ENCODE measurements around the gene PIK3AP1. TPM values are rescaled to one million over a fixed set of nuclear protein-coding genes. Genes with fewer than 3 reads are reported as not detected.

The PIK3AP1 gene
- total RNA-seq, 1 experiment from 2014 or later: 7.1 TPM

- H3K27me3 ChIP-seq (ENCODE audit: insufficient read depth, low read length): no peaks in the 10 kb centered on the region
- H4K20me1 ChIP-seq (ENCODE audit: insufficient read depth): peaks cover 37% of the 10 kb centered on the region; the same call in 1 of the 2 replicates
- H3K4me2 ChIP-seq (ENCODE audit: low read length): no peak overlapping the region
- no peak overlapping the region for H2AFZ ChIP-seq (ENCODE audit: low read depth, low read length, poor library complexity, severe bottlenecking)
- no peak overlapping the region for H3K4me3 ChIP-seq (replicated peaks in 1 of 2; ENCODE audit: low read depth in 1 of 2, low read length in 2 of 2)
- peaks cover 4 to 6% of the 10 kb centered on the region in 2 experiments; a peak in 2 of 4 replicates for H3K36me3 ChIP-seq (ENCODE audit: control insufficient read depth in 1 of 2, insufficient read depth in 2 of 2, low read length in 2 of 2)
- no peak overlapping the region for H3K9ac ChIP-seq (ENCODE audit: low read length)
- no peak overlapping the region for H3K27ac ChIP-seq (ENCODE audit: low read depth, low read length)
- ATAC-seq (no peak), DNase-seq (ENCODE audit: low read depth, low spot score) (no peak)
- POLR2A ChIA-PET: no interaction called here
- no peaks in the 10 kb centered on the region for H3K9me3 ChIP-seq (ENCODE audit: control insufficient read depth in 1 of 2, insufficient read depth in 1 of 2, low read depth in 1 of 2, low read length in 2 of 2)
- RAD21 ChIA-PET (ENCODE audit: low non-redundant PET in 1 of 2, low total read pairs in 2 of 2, uncharacterized antibody in 2 of 2, unreplicated experiment in 2 of 2): no interaction called here
- H3K4me1 ChIP-seq (ENCODE audit: control insufficient read depth in 1 of 2, insufficient read depth in 2 of 2, low read length in 2 of 2): peaks cover 0 to 4% of the 10 kb centered on the region in 2 experiments; a peak in 1 of 4 replicates
- H3K79me2 ChIP-seq (ENCODE audit: insufficient read depth, low read length): peaks cover 99% of the 10 kb centered on the region
- CTCF ChIA-PET: no interaction called here
- intact Hi-C loops (cut with micrococcal nuclease): loop anchor here (5.0 kb wide), 1 partner anchor 254 kb away; the partner anchor contains the start of gene LCOR
- BruUV-seq (replicated peaks): no TSS peak
- H3K9me2 ChIP-seq (ENCODE audit: insufficient read depth): no peaks in the 10 kb centered on the region
- TF ChIP-seq POLR2AphosphoS5 (IDR thresholded peaks at IDR 0.05; ENCODE audit: low read depth, low read length): no peak
- TF ChIP-seq MAX (IDR thresholded peaks at IDR 0.05): no peak
- TF ChIP-seq ZFX (IDR thresholded peaks at IDR 0.05): no peak
- TF ChIP-seq ZNF274 (IDR thresholded peaks at IDR 0.05; ENCODE audit: low read depth, low read length): no peak
- no peak for TF ChIP-seq EZH2 (IDR thresholded peaks at IDR 0.05)
- TF ChIP-seq CBX3 (IDR thresholded peaks at IDR 0.05; ENCODE audit: low read depth): no peak
- no peak for TF ChIP-seq RAD21 (IDR thresholded peaks at IDR 0.05; ENCODE audit: low read depth)
- no peak for TF ChIP-seq YY1 (IDR thresholded peaks at IDR 0.05; ENCODE audit: extremely low read depth, insufficient replicate concordance, low read depth, low read length)
- no peak for TF ChIP-seq SRF (IDR thresholded peaks at IDR 0.05; ENCODE audit: low read depth)
- no peak for TF ChIP-seq CEBPB (IDR thresholded peaks at IDR 0.05; ENCODE audit: low read depth)
- no peak for TF ChIP-seq EZH2phosphoT487 (IDR thresholded peaks at IDR 0.05; ENCODE audit: borderline replicate concordance)
Observed at GRCh38 chr10:96578633-96579032, 141.7 kb downstream of the PIK3AP1 start.

GRCh38 chr10:96578022-96578421 is 142.3 kb downstream of the PIK3AP1 start:
- no peak overlapping the region for H2AFZ ChIP-seq (ENCODE audit: low read depth, low read length, poor library complexity, severe bottlenecking)
- POLR2A ChIA-PET: no interaction called here
- H3K4me3 ChIP-seq (replicated peaks in 1 of 2; ENCODE audit: low read depth in 1 of 2, low read length in 2 of 2): no peak overlapping the region
- H3K9me2 ChIP-seq (ENCODE audit: insufficient read depth): no peaks in the 10 kb centered on the region
- H3K36me3 ChIP-seq (ENCODE audit: control insufficient read depth in 1 of 2, insufficient read depth in 2 of 2, low read length in 2 of 2): peaks cover 4 to 6% of the 10 kb centered on the region in 2 experiments; a peak in 2 of 4 replicates
- H3K4me2 ChIP-seq (ENCODE audit: low read length): no peak overlapping the region
- H3K27ac ChIP-seq (ENCODE audit: low read depth, low read length): no peak overlapping the region
- no peaks in the 10 kb centered on the region for H3K27me3 ChIP-seq (ENCODE audit: insufficient read depth, low read length)
- H3K4me1 ChIP-seq (ENCODE audit: control insufficient read depth in 1 of 2, insufficient read depth in 2 of 2, low read length in 2 of 2): peaks cover 0 to 4% of the 10 kb centered on the region in 2 experiments; a peak in 1 of 4 replicates
- CTCF ChIA-PET: no interaction called here
- intact Hi-C loops (cut with micrococcal nuclease): loop anchor here (5.0 kb wide), 1 partner anchor 254 kb away; the partner anchor contains the start of gene LCOR
- DNase-seq (ENCODE audit: low read depth, low spot score) (no peak), ATAC-seq (no peak)
- H3K9ac ChIP-seq (ENCODE audit: low read length): no peak overlapping the region
- BruUV-seq (replicated peaks): no TSS peak
- H3K9me3 ChIP-seq (ENCODE audit: control insufficient read depth in 1 of 2, insufficient read depth in 1 of 2, low read depth in 1 of 2, low read length in 2 of 2): no peaks in the 10 kb centered on the region
- peaks cover 99% of the 10 kb centered on the region for H3K79me2 ChIP-seq (ENCODE audit: insufficient read depth, low read length)
- RAD21 ChIA-PET (ENCODE audit: low non-redundant PET in 1 of 2, low total read pairs in 2 of 2, uncharacterized antibody in 2 of 2, unreplicated experiment in 2 of 2): no interaction called here
- peaks cover 41% of the 10 kb centered on the region; the same call in 1 of the 2 replicates for H4K20me1 ChIP-seq (ENCODE audit: insufficient read depth)
- no peak for TF ChIP-seq EZH2phosphoT487 (IDR thresholded peaks at IDR 0.05; ENCODE audit: borderline replicate concordance)
- no peak for TF ChIP-seq CBX3 (IDR thresholded peaks at IDR 0.05; ENCODE audit: low read depth)
- no peak for TF ChIP-seq MAX (IDR thresholded peaks at IDR 0.05)
- TF ChIP-seq EGR1 (IDR thresholded peaks at IDR 0.05; ENCODE audit: low read depth): no peak
- TF ChIP-seq YY1 (IDR thresholded peaks at IDR 0.05; ENCODE audit: extremely low read depth, insufficient replicate concordance, low read depth, low read length): no peak
- TF ChIP-seq JUND (IDR thresholded peaks at IDR 0.05): no peak
- no peak for TF ChIP-seq EZH2 (IDR thresholded peaks at IDR 0.05)
- no peak for TF ChIP-seq CTCF (IDR thresholded peaks at IDR 0.05 in 2 of 3, conservative IDR thresholded peaks at IDR 0.05 in 1 of 3; ENCODE audit: borderline replicate concordance in 1 of 3, insufficient read depth in 1 of 3, low read depth in 2 of 3, low read length in 2 of 3)
- TF ChIP-seq POLR2AphosphoS5 (IDR thresholded peaks at IDR 0.05; ENCODE audit: low read depth, low read length): no peak
- TF ChIP-seq ZFX (IDR thresholded peaks at IDR 0.05): no peak
- no peak for TF ChIP-seq ZNF274 (IDR thresholded peaks at IDR 0.05; ENCODE audit: low read depth, low read length)
- no peak for TF ChIP-seq ZBTB33 (IDR thresholded peaks at IDR 0.05; ENCODE audit: extremely low read depth, insufficient replicate concordance, low read length)
- TF ChIP-seq SRF (IDR thresholded peaks at IDR 0.05; ENCODE audit: low read depth): no peak

Data from HCT116 (cell line).